ENCODE measurements around the gene ENO1.
A peak's percentile ranks its signal among the peaks of the same experiment; 100 is the strongest.
"Not testable (repeated sequence)": the region's sequence is repeated elsewhere in the genome, so short reads cannot be mapped to it uniquely, and the experiment has no call there.

The ENO1 gene

DNA sequence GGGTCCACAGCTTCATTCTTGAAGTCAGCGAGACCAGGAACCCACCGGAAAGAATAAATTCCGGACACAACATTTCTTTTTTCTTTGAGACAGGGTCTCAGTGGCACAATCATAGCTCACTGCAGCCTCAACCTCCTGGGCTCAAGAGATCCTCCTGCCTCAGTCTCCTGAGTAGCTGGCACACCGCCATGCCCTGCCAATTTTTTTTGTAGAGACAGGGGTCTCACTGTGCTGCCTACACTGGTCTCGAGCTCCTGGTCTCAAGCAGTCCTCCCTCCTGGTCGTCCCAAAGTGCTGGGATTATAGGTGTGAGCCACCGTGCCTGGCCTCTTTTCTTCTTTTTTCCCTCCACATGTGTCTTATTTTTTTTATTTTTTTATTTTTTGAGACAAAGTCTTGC, 20.6 kb upstream of the ENO1 start:
- no peak for DNase-seq
- in situ Hi-C loops (cut with HindIII; ENCODE audit: low pct_ligation_motif_present, low pct_unique_long_range_greater_than_20kb, low sequenced_read_pairs): no loop called here

DNA sequence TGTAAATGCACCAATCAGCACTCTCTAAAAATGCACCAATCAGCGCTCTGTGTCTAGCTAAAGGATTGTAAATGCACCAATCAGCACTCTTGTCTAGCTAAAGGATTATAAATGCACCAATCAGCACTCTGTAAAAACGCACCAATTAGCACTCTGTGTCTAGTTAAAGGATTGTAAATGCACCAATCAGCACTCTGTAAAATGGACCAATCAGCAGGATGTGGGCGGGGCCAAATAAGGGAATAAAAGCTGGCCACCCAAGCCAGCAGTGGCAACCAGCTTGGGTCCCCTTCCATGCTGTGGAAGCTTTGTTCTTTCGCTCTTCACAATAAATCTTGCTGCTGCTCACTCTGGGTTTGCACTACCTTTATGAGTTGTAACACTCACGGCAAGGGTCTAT, 19.9 kb upstream of the ENO1 start:
- DNase-seq; in situ Hi-C loops (cut with HindIII; ENCODE audit: low pct_ligation_motif_present, low pct_unique_long_range_greater_than_20kb, low sequenced_read_pairs): not testable (repeated sequence)

DNA sequence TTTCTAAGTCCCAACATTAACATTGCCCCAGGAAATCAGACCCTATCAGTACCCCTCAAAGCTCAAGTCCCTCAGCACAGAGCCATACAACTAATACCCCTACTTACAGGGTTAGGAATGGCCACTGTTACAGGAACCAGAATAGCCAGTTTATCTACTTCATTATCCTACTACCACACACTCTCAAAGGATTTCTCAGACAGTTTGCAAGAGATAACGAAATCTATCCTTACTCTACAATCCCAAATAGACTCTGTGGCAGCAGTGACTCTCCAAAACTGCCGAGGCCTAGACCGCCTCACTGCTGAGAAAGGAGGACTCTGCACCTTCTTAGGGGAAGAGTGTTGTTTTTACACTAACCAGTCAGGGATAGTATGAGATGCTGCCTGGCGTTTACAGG, 19.0 kb upstream of the ENO1 start:
- DNase-seq; in situ Hi-C loops (cut with HindIII; ENCODE audit: low pct_ligation_motif_present, low pct_unique_long_range_greater_than_20kb, low sequenced_read_pairs): not testable (repeated sequence)

DNA sequence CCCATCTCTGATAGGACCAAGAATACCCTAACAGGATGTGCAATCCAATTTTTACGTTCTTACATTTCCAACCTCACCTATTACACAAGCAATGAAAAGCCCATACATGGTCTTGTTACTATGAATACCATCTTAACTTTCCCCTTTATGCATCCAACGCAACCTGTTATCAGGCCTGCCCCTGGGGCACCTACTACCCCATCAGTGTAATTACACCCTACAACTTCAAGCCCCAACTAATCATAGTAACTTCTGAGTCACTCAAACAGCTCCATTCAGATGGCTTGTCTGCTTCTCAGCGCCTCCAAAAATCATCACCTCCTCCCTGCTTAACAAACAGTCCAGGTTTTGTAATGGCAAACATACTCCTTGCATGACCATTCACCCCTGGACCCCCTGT, 18.3 kb upstream of the ENO1 start:
- DNase-seq; in situ Hi-C loops (cut with HindIII; ENCODE audit: low pct_ligation_motif_present, low pct_unique_long_range_greater_than_20kb, low sequenced_read_pairs): not testable (repeated sequence)

DNA sequence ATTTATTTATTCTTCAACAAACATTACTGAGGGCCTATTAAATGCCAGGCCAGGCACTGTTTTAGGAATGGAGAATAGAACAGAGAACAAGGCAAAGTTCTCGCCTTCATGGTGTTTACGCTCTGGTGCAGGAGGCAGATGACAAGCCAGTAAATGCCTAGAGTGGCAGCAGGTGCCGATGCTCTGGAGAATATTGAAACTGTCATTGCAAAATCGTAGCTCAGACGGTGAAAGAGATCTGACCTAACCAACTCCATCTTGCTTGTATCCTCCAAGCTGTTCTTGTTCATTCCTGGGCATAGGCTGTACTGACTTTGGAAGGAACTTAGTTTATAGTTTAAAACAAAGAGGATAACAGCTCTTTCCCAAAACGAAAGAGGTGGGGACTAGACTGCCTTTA, 13.5 kb upstream of the ENO1 start:
- no peak for DNase-seq
- in situ Hi-C loops (cut with HindIII; ENCODE audit: low pct_ligation_motif_present, low pct_unique_long_range_greater_than_20kb, low sequenced_read_pairs): no loop called here

DNA sequence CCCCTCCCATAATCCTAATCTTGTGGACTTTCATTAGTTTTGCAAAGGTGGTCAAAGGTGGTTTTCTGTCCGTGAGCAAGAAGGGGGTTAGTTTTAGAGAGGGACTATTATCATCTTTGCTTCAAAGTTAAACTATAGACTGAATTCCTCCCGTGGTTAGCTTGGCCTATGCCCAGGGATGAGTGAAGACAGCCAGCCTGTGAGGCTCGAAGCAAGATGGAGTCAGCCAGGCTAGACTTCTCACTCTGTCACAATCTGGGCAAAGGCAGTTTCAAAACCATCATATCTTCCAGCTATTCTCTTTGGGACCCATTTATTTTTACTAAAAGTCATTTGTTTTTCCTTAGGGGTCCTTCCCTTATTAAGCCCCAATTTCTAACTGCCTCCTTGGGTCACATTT, 12.9 kb upstream of the ENO1 start:
- in situ Hi-C loops (cut with HindIII; ENCODE audit: low pct_ligation_motif_present, low pct_unique_long_range_greater_than_20kb, low sequenced_read_pairs): no loop called here
- DNase-seq: no peak

DNA sequence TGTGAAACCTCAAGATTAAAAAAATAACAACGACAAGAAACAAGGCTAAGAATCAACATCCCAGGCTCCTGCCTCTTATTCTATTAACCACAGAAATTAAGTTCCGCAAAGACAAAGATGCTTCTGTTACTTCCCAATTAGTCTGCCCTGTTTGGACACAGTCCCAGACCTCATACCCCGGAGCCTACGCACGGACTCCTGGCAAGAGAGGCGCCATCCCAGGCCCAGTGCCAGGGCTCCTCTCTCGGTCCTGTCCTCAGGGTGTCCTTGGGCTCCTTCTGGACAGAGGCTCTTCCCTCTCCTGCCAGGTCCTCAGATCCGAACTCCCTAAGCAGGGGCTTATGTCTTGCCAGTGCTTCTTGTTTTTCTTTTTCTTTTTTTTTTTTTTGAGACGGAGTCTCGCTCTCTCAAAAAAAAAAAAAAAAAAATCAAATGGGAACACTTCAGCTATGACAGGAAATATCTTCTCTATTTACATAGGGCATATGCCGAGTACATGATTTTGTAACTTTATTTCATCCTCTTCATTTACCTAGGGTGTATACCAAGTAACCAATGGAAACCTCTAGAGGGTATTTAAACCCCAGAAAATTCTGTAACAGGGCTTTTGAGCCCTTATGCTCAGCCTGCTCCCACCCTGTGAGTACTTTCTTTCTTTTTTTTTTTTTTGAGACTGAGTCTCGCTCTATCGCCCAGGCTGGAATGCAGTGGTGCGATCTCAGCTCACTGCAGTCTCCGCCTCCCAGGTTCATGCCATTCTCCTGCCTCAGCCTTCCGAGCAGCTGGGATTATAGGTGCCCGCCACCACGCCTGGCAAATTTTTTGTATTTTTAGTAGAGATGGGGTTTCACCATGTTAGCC, 11.7 kb upstream of the ENO1 start:
- in situ Hi-C loops (cut with HindIII; ENCODE audit: low pct_ligation_motif_present, low pct_unique_long_range_greater_than_20kb, low sequenced_read_pairs): no loop called here

DNA sequence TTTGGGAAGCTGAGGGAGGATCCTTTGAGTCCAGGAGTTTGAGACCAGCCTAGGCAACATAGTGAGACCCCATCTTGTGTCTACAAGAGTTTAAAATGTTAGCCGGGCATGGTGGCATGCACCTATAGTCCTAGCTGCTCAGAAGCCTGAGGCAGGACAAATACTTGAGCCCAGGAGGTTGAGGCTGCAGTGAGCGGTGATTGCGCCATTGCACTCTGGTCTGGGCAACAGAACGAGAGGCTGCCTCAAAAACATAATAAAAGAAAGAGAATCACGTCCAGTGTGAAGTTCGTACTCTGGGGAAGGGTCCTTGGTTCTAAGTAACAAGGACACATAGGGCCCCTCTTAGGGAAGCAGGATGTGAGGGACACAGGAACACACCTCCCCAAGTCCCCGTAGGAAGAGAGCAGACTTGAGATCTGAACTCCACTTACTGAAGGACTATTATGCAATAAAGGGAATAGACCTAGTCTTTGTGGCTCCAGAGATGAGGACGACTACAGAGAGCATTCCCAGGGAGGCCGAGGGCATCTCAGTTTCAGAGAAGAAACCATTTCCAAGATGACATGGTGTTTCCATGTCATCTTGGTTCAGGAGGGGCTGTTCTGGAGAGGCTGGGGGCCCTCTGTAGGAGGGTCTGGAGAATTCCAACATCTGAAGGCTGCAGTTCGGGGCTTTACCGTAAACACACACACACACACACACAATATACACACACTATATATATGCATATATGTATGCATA, 10.8 kb upstream of the ENO1 start:
- in situ Hi-C loops (cut with HindIII; ENCODE audit: low pct_ligation_motif_present, low pct_unique_long_range_greater_than_20kb, low sequenced_read_pairs): no loop called here
- DNase-seq: no peak

More for the DNA sequence above, 11.7 kb upstream of the ENO1 start:
- peak; percentile 56 for DNase-seq

DNA sequence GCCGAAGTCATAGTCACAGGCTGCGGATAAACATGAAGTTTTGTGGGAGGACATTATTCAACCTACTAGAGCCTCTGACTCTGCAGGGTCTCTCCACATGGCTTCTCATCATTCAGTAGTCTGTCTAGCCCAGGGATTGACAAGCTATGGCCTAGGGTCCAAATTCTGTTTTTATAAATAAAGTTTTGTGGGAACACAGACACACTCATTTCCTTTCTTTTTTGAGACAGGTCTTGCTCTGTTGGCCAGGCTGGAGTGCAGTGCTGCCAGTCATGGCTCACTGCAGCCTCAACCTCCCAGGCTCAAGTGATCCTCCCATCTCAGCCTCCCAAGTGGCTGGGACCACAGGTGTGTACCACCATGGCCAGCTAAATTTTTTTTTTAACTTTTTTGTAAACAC, 8.1 kb upstream of the ENO1 start:
- DNase-seq: no peak
- in situ Hi-C loops (cut with HindIII; ENCODE audit: low pct_ligation_motif_present, low pct_unique_long_range_greater_than_20kb, low sequenced_read_pairs): no loop called here

DNA sequence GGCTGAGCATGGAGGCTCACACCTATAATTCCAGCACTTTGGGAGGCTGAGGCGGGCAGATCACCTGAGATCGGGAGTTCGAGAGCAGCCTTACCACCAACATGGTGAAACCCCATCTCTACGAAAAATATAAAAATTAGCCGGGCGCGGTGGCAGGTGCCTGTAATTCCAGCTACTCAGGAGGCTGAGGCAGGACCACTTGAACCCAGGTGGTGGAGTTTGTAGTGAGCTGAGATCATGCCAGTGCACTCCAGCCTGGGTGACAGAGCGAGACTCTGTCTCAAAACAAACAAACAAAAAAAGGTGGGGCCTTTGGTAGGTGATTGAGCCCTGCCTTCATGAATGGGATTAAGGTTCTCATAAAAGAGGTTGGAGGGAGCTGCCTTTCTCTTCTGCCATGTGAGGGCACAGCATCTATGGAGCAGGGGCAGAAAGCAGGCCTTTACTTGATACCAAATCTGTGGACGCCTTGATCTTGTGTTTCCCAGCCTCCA, 7.6 kb upstream of the ENO1 start:
- in situ Hi-C loops (cut with HindIII; ENCODE audit: low pct_ligation_motif_present, low pct_unique_long_range_greater_than_20kb, low sequenced_read_pairs); DNase-seq: not testable (repeated sequence)

DNA sequence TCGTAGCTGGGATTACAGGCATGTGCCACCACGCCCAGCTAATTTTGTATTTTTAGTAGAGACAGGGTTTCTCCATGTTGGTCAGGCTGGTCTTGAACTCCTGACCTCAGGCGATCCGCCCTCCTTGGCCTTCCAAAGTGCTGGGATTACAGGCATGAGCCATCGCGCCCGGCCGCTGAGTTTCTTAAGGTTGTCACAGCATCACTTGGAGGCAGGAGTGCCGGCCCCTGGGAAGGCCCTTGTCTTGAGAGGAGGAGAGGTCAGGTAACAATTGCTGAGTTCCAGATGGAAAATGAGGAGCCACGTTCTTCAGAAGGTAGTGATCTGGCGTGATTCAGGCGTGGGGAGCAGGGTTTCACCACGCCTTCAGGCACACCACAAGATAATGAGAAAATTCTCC, 5.6 kb upstream of the ENO1 start:
- in situ Hi-C loops (cut with HindIII; ENCODE audit: low pct_ligation_motif_present, low pct_unique_long_range_greater_than_20kb, low sequenced_read_pairs); DNase-seq: not testable (repeated sequence)

DNA sequence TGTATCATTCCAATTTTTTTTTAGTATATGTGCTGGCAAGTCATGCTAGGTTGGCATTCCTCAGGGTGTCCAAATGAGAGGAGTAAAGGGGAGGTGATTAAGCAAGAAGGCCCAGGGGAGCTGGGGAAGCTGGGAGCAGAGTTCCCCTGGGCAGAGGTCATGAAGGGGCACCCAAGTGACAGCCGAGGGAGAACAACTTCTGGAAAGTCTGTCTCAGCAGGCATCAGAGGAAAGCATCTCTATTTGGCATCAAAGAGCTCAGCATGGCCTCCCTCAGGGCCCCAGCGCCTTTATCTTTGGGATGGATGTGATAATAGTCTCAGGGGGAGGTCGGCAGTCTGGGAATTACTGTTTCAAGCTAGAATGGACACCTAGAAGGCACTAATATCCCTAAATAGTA, 5.0 kb upstream of the ENO1 start:
- no peak for DNase-seq

DNA sequence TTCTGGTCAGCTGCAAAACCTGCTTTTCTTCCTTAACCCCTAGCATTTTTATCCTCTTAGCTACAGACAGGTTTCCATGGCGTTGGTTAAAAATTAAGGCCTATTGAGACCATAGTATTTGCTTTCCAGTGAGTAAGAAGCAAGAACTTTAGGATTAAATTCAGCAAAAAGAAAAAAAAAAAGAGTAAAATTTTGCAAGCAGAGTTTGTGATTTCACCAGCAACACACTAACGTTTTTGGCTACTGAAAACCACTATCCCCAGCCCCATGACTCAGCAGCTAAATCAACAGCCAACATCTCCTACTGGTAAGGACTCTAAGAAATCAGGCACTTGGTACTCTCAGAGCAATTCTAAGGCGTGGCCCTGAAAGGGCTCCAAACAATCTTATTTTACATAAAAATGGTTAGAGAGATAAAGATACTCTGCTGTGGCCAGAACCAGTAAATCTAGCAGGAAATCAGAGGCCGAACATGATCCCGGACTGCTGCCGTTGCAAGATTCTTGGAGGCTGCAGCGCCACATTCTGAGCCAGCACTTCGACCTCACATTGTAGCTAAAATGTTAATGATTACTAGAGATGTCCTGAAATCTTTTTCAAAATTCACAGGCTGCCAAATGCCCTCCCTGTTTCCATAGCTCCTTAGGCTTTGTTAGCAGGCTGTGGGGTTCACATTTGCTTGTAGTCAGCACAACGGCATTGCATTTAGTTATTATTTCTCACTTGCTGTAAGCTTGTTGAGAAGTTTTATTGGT, 1.6 kb upstream of the ENO1 start:
- in situ Hi-C loops (cut with HindIII; ENCODE audit: low pct_ligation_motif_present, low pct_unique_long_range_greater_than_20kb, low sequenced_read_pairs): no loop called here
- peak; percentile 84 for DNase-seq

More for the DNA sequence above, 5.0 kb upstream of the ENO1 start:
- in situ Hi-C loops (cut with HindIII; ENCODE audit: low pct_ligation_motif_present, low pct_unique_long_range_greater_than_20kb, low sequenced_read_pairs): no loop called here

DNA sequence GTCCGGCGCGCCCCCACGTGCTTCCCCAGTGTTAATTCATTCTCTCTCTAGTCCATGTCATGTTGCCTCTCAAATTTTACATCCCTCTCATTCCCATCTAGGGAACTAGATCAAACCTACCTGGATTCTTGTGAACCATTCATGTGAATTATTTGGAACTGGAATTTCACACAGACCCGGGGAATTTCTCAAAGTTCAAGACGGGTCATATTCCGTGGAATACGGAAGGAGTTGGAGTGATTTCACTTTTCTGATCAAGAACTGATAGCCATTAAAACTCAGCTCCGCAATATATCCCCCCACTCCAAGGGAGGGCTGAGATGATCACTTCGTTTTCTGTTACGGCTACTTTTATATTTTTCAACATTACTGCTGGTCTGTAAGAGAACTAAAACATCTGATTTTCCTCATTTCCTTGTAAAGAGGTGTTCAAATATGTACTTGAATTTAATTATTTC, 1.0 kb upstream of the ENO1 start:
- no peak for DNase-seq

DNA sequence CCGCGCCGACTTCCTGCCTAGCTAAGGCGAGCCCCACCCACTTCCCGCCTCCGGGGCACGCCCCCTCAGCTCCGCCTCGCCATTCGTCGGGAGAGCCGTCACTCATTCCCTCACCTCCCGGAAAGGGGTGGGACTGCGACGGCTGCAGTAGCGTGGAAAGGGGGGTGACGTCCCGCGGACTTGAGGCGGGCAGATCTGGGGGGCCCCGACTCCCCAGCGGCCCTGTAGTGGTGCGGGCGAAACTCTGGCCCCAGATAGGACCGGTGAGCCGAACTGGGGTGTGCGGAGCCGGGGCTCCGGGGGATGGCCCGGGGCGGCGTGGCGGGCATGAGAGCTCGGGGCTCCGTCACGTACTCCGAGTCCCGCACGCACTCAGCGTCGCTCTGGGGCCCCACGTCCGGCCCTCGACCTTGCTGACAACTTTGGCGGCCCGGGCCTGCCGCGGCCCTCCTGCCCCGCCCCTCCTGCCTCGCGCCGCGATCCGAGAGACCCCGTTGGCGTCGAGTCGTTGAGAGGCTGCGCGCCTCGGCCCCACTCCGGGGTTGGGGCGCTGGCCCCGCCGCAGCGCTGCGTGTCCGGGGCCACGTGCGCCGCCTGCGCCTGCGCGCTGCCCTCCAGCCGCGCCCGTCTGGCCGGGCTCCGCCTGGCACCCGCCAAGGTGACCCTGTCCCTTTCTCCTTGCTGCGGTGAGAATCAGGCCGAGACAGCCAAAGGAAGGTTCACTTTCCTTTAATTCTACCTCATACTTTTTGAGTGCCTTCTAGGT, 395 bp upstream of the ENO1 start:
- in situ Hi-C loops (cut with HindIII; ENCODE audit: low pct_ligation_motif_present, low pct_unique_long_range_greater_than_20kb, low sequenced_read_pairs): no loop called here
- peak; percentile 93 for DNase-seq

More for the DNA sequence above, 1.0 kb upstream of the ENO1 start:
- in situ Hi-C loops (cut with HindIII; ENCODE audit: low pct_ligation_motif_present, low pct_unique_long_range_greater_than_20kb, low sequenced_read_pairs): no loop called here

DNA sequence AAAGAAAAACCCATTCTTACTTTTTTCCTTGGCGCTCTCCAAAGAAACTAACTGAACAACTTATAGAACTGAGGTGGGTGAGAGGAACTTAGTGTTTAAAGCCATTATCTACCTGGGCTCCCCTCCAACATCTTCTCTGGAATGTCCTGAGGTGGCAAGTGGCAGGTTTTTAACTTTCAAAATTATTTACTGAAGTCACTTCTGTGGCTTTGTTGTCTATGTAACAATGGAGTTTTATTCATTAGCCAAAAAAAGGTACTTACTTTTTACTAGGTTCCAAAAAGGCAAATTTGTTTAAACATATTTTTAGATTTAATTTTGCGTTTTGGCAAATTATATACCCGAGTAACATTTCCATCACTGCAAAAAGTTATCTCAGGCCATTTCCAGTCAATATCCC, 2.4 kb downstream of the ENO1 start:
- in situ Hi-C loops (cut with HindIII; ENCODE audit: low pct_ligation_motif_present, low pct_unique_long_range_greater_than_20kb, low sequenced_read_pairs): no loop called here

DNA sequence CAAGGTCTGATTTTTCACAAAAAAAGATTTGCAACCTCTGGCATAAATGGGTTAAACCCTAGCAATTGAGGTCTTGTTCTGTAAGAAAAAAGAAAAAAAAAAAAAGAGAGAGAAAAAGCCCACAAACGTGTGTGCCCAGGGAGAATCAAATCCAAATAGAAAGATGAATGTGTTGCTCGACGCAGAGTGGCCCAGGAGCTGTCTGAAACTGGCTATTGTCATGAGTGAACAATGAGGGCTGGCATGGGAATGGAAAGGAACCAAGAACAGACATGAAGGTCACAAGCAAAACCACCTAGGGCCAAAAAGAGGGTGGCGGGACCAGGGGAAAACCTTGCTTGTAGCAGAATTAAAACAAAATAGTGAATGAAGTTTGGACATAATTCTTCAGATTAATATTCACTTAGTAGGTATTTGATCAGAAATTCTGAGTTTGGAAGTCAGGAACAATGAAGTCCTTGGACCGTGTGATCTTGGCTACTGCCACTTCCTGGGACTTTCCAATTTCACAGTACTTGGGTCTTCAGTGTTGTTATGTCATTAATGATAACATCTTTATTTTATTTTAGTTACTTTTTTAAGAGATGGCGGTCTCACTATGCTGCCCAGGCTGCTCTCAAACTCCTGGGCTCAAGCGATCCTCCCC, 3.1 kb downstream of the ENO1 start:
- in situ Hi-C loops (cut with HindIII; ENCODE audit: low pct_ligation_motif_present, low pct_unique_long_range_greater_than_20kb, low sequenced_read_pairs): no loop called here

More for the DNA sequence above, 2.4 kb downstream of the ENO1 start:
- DNase-seq: no peak

More for the DNA sequence above, 3.1 kb downstream of the ENO1 start:
- DNase-seq: no peak
